ENCODE results near the gene TMA7B. TPM values are rescaled to one million over a fixed set of nuclear protein-coding genes. Genes with fewer than 3 reads are reported as not detected.

The TMA7B gene
- total and polyA plus RNA-seq, 2 donors (not counting 3 experiments of a cell fraction or from before 2014, with no cell fraction given): not detected

GRCh38 chr22:40006641-40007040, 46.4 kb downstream of the TMA7B start:
- POLR2A ChIA-PET: no interaction called here

GRCh38 chr22:40007853-40008710, 47.9 kb downstream of the TMA7B start:
- H2AFZ ChIP-seq (ENCODE audit: low read depth, low read length): no peak overlapping the region
- no peaks in the 10 kb centered on the region for H4K20me1 ChIP-seq (replicated peaks; ENCODE audit: control insufficient read depth, extremely low read depth, insufficient read depth, low read length)
- H3K27ac ChIP-seq (ENCODE audit: insufficient read depth, low read depth, low read length): no peak overlapping the region
- intact Hi-C loops (cut with micrococcal nuclease) (no loop called here), dilution Hi-C loops (cut with MboI; ENCODE audit: extremely low pct_ligation_motif_present, low sequenced_read_pairs) (loop anchor here (25.0 kb wide), 1 partner anchor 446 kb away; the partner anchor contains the start of gene CACNA1I)
- no peak overlapping the region for H3K9ac ChIP-seq (replicated peaks; ENCODE audit: extremely low read depth, insufficient read depth, low read length)
- H3K4me1 ChIP-seq (ENCODE audit: control insufficient read depth, extremely low read depth, insufficient read depth, low read length): no peaks in the 10 kb centered on the region
- CTCF ChIA-PET: no interaction called here
- H3K9me3 ChIP-seq (replicated peaks; ENCODE audit: control insufficient read depth, insufficient read depth, low read length): no peaks in the 10 kb centered on the region
- no peaks in the 10 kb centered on the region for H3K36me3 ChIP-seq (ENCODE audit: control insufficient read depth in 2 of 2, extremely low read depth in 1 of 2, insufficient read depth in 2 of 2, low read length in 2 of 2)
- POLR2A ChIA-PET: no interaction called here
- BruUV-seq (replicated peaks): no TSS peak
- TF ChIP-seq EZH2 (IDR thresholded peaks at IDR 0.05; ENCODE audit: borderline replicate concordance, low read depth, low read length, severe bottlenecking) (no peak), MAX (IDR thresholded peaks at IDR 0.05; ENCODE audit: insufficient read depth, insufficient read length) (no peak), FOS (IDR thresholded peaks at IDR 0.05; ENCODE audit: borderline replicate concordance, insufficient read depth, low read length) (no peak), POLR2AphosphoS5 (IDR thresholded peaks at IDR 0.05; ENCODE audit: insufficient read depth, low read depth, low read length) (no peak), JUN (IDR thresholded peaks at IDR 0.05; ENCODE audit: borderline replicate concordance, insufficient read depth, insufficient read length, low read depth) (no peak), GATA2 (IDR thresholded peaks at IDR 0.05; ENCODE audit: insufficient read depth, insufficient read length, low read depth, low read length) (no peak), POLR2A (IDR thresholded peaks at IDR 0.05; ENCODE audit: low read depth, low read length) (no peak), MYC (IDR thresholded peaks at IDR 0.05; ENCODE audit: low read depth, low read length) (no peak)
- TF ChIP-seq, protein P1, sequence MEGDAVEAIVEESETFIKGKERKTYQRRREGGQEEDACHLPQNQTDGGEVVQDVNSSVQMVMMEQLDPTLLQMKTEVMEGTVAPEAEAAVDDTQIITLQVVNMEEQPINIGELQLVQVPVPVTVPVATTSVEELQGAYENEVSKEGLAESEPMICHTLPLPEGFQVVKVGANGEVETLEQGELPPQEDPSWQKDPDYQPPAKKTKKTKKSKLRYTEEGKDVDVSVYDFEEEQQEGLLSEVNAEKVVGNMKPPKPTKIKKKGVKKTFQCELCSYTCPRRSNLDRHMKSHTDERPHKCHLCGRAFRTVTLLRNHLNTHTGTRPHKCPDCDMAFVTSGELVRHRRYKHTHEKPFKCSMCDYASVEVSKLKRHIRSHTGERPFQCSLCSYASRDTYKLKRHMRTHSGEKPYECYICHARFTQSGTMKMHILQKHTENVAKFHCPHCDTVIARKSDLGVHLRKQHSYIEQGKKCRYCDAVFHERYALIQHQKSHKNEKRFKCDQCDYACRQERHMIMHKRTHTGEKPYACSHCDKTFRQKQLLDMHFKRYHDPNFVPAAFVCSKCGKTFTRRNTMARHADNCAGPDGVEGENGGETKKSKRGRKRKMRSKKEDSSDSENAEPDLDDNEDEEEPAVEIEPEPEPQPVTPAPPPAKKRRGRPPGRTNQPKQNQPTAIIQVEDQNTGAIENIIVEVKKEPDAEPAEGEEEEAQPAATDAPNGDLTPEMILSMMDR (IDR thresholded peaks at IDR 0.05; ENCODE audit: extremely low read depth in 1 of 2, insufficient read depth in 1 of 2, low read depth in 1 of 2, low read length in 2 of 2): no peak
- no peaks in the 10 kb centered on the region for H3K9me1 ChIP-seq (replicated peaks; ENCODE audit: control insufficient read depth, extremely low read depth, insufficient read depth, low read length)
- H3K27me3 ChIP-seq (ENCODE audit: control insufficient read depth in 2 of 2, insufficient read depth in 2 of 2, low read length in 2 of 2): peaks cover 10 to 12% of the 10 kb centered on the region in 2 experiments
- no peaks in the 10 kb centered on the region for H3K79me2 ChIP-seq (ENCODE audit: control insufficient read depth, insufficient read depth, low read length)
- no peak overlapping the region for H3K4me2 ChIP-seq (ENCODE audit: insufficient read depth, low read length)
- DNase-seq (ENCODE audit: low read depth, low spot score) (no peak), FAIRE-seq (no peak)
- H3K4me3 ChIP-seq (replicated peaks in 1 of 3; ENCODE audit: insufficient read depth in 1 of 3, low read depth in 1 of 3, low read length in 3 of 3): no peak overlapping the region

More at GRCh38 chr22:40006641-40007040, 46.4 kb downstream of the TMA7B start:
- Histone ChIP-seq H3K9me1 (replicated peaks; ENCODE audit: control insufficient read depth, extremely low read depth, insufficient read depth, low read length) (no peaks in the 10 kb centered on the region), H3K9ac (replicated peaks; ENCODE audit: extremely low read depth, insufficient read depth, low read length) (no peak overlapping the region), H3K4me3 (replicated peaks in 1 of 3; ENCODE audit: insufficient read depth in 1 of 3, low read depth in 1 of 3, low read length in 3 of 3) (no peak overlapping the region), H2AFZ (ENCODE audit: low read depth, low read length) (no peak overlapping the region), H3K9me3 (replicated peaks; ENCODE audit: control insufficient read depth, insufficient read depth, low read length) (no peaks in the 10 kb centered on the region), H3K27ac (ENCODE audit: insufficient read depth, low read depth, low read length) (no peak overlapping the region), H3K4me1 (ENCODE audit: control insufficient read depth, extremely low read depth, insufficient read depth, low read length) (no peaks in the 10 kb centered on the region), H3K79me2 (ENCODE audit: control insufficient read depth, insufficient read depth, low read length) (no peaks in the 10 kb centered on the region), H3K36me3 (ENCODE audit: control insufficient read depth in 2 of 2, extremely low read depth in 1 of 2, insufficient read depth in 2 of 2, low read length in 2 of 2) (no peaks in the 10 kb centered on the region), H4K20me1 (replicated peaks; ENCODE audit: control insufficient read depth, extremely low read depth, insufficient read depth, low read length) (no peaks in the 10 kb centered on the region), H3K27me3 (ENCODE audit: control insufficient read depth in 2 of 2, insufficient read depth in 2 of 2, low read length in 2 of 2) (peaks cover 10 to 12% of the 10 kb centered on the region in 2 experiments), H3K4me2 (ENCODE audit: insufficient read depth, low read length) (no peak overlapping the region)
- CTCF ChIA-PET: interaction anchor here (1.0 kb wide), 1 partner anchor 10 kb away, joined by 3 read pairs; no protein-coding TSS in a partner anchor
- DNase-seq (ENCODE audit: low read depth, low spot score) (no peak), FAIRE-seq (no peak)
- dilution Hi-C loops (cut with MboI; ENCODE audit: extremely low pct_ligation_motif_present, low sequenced_read_pairs) (loop anchor here (25.0 kb wide), 1 partner anchor 444 kb away; the partner anchor contains the start of gene CACNA1I), intact Hi-C loops (cut with micrococcal nuclease) (no loop called here)
- BruUV-seq (replicated peaks): no TSS peak
- no peak for TF ChIP-seq GATA2 (IDR thresholded peaks at IDR 0.05; ENCODE audit: insufficient read depth, insufficient read length, low read depth, low read length)

Measured in endothelial cell of umbilical vein (primary cell).